ENCODE results near the gene KLHL40.

- TF ChIP-seq CTCF (IDR thresholded peaks at IDR 0.05): no peak
- no peak for TF ChIP-seq POLR2A (IDR thresholded peaks at IDR 0.05)
Observed at GRCh38 chr3:42733501-42734262, 48.3 kb downstream of the KLHL40 start.
